HG02938 (cell line): ENCODE data around the gene BTG4.

Source experiments
- ATAC-seq: cut with Tn5 transposase; IDR thresholded peaks from one replicate; pipeline ENCODE4 v1.9.1; 2021; ENCODE audit warnings: mild to moderate bottlenecking, moderate library complexity; ENCODE audit not compliant: unreplicated experiment

The BTG4 gene

GRCh38 chr11:111456859-111457730 lies 55.1 kb downstream of the BTG4 start:
- no peak for ATAC-seq

GRCh38 chr11:111456086-111456858 lies 55.9 kb downstream of the BTG4 start:
- ATAC-seq: no peak

- ATAC-seq: no peak
Measured at GRCh38 chr11:111455291-111456085, 56.7 kb downstream of the BTG4 start.

- ATAC-seq: no peak
Measured at GRCh38 chr11:111454561-111455192, 57.5 kb downstream of the BTG4 start.

DNA sequence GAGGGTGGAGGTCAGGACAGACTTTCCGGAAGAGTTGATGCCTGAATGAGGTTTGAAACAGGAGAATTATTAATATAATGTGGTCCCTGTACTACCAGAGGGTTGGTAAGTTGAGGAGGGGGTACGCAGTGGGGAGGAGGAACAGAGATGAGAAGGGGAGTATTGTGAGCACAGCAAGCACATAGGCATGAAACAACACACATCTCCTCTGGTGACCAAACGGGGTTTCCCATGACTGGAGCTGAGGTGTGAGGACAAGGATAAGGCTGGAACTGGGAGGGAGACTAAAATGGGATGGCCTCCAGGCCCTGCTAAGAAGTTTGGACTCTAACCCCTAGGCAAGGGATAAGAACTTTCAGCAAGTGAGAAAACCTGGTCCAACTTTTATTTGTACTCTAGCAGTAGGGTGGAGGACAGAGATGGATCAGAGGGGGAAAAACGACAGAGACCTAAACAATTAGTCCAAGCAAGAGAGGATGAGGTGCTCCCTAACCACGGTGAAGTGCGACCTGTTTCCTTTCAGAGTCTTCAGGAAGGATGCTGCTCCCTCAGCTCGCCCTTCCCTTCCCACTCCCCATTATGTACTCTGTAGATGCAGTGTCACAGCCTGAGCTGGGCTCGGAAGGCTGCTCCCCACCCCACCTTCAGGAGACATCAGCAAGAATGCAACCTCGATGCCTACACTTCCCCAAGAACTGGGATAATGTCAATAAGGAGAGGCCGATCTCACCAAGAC lies 59.2 kb downstream of the BTG4 start:
- ATAC-seq: no peak

- ATAC-seq: no peak
Measured at GRCh38 chr11:111452146-111452545, 60.0 kb downstream of the BTG4 start.

GRCh38 chr11:111450480-111451320 lies 61.5 kb downstream of the BTG4 start:
- ATAC-seq: peak; percentile 76

DNA sequence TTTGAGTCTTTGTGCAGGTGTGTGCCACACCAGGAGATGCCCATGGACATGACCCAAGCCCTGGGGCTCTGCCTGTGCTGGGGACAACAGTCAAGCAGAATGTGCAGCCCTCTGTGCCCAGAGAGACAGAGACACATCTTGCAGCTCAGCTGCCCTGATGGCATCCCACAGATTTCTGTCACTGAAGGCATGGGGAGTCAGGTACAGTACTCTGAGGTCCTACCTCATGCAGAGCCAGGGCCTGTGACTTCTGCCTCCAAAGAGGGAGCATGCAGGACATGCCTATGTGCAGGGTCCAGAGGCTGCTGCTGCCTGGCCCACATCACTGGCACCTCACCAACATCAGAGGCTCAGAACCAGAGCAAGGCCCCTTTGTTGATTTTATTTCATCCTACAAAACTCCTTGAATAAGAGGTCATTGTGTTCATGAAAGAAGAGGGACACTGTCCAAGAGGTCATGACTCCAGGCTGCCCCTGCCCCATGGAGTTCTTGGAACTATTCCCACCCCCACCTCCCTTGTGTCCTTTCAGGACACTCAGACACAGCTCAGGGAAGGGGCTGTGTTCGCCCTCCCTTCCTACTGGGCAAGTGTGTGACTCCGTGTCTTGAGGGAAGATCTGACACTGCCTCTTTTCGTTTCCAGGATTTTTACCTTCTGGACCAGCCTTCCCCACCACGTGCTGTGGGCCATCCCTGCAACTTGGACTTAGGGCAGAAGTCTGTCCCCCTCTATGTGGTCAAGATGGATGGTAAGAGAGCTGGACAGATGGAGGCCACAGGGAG lies 62.3 kb downstream of the BTG4 start:
- ATAC-seq: no peak

DNA sequence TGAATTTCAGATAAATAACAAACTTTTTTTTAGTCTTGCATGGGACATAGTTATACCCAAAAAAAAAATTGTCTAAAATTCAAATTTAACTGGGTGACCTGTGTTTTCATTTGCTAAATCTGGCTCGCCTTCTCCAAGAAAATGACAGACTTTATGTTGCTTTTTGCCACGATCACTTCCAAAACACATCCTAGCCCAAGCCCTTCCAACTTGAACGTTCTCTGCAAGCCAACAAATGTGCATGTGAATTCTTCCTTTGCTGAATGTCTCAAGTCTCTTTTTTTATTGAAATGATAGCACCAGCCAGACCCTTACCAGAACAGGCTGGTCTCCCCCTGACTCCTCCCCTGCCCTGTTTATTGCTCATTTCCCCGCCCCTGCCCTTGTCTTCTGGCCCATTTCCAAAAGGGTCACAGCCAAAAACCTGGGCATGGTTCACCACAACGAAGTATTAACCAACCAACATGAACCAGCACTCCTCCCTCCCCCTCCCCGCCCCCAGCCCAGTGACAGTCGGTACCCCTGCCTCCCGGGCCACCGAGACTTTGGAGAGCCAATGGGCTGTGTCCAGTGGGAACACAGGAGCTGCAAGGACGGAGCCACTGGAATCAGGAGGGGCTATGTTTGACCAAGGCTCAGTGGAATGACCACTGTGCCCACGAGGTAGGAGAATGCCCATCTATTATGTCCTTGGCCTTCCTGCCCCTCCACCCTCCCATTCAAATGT lies 63.2 kb downstream of the BTG4 start:
- ATAC-seq: no peak

DNA sequence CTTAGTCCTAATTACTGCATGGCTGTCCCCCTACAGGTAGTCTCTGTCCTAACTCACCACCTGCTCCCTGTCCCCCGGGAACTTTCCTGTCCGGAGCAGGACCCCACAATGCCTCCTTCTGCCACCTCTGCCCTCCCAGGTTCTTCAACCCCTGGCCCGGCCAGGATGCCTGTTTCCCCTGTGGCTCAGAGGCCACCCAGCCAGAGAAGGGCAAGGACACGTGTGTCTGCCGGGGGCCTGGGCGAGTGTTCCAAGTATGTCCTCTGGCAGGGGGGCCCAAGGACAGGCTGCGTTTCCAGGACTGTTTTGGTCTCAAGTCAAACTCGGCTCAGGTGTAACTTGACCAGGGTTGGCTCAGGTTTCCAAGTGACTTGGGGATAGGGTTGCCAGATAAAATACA lies 63.8 kb downstream of the BTG4 start:
- ATAC-seq: no peak

DNA sequence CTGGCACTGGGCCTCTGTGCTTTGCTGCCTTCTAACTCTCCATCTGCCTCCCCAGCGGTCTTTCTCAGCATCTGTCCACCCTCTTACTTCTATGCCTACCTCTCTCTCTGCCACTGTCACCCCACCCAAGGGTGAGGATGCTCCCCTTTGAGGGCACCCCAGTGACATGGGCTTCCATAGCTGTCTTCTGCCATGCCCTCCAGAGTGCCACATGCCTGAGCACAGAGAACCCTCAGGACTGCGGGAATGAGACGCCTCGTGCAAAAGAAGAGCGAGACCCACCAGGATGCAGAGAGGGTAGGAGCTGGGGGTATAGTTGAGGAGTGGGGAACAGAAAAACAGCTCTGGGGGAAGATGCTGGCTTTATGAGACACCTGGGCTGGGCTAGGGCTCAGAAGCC lies 64.3 kb downstream of the BTG4 start:
- ATAC-seq: no peak

DNA sequence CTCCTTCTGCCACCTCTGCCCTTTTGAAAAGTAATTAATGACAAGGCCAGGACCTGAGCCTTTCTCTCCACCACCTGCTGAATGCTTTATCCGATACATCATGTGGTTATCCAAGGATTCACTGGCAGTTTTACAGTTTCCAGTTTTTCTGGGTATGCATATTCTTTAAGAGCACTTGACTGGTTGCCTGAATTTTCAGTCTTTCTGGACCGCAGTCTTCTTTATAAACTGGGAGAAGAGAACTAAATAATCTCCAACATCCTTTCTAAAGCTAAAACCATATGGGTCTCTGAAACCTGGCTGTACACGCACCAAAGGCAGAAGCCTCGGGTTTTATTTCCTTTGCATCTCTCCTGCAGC lies 65.1 kb downstream of the BTG4 start:
- no peak for ATAC-seq

DNA sequence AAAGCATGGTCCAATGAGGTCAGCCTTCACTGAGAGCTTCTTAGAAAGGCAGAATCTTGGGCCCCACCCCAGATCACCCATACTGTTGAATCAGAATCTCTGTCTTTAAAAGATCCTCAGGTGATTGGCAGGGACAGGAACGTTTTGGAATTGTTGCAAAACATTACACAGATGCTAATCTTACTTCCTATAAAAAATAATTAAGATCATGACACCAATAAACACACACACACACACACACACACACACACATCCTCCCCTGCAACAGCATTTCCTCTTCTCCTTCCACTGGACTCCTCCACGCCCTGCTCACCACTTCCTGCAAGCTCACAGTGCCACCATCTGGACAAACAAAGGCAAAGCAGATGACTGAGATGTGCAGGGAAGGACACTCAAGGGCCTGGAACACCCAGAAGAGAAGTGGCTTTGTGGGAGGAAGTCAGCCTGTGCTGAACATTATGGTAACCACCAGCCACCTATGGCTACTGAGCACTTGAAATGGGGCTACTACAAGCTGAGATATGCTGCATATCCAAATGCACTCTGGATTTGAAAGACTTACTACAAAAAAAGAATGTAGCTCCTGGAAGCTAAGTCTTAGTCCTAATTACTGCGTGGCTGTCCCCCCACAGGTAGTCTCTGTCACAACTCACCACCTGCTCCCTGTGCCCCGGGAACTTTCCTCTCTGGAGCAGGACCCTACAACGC lies 65.6 kb downstream of the BTG4 start:
- peak; percentile 81 for ATAC-seq

DNA sequence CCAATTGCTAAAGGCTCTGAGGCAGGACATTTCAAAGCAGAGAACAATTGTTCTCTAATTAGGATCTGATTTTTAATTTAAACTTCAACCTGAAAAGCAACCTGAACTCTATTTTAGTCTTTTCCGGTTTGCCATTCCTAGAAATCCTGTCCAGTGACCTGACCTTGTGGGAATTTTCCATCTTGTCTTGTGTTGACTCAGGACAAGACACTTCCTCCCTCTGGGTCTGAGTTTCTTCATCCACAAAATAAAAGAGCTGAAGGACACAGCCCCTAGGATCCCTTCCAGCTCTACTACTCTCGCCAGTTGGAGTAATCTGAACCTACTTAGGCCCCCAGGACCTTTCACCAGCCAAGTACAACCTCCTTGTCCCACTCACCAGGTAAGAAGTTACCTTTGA lies 66.6 kb downstream of the BTG4 start:
- no peak for ATAC-seq
